ENCODE data around the gene PPM1E.

PPM1E gene

DNA sequence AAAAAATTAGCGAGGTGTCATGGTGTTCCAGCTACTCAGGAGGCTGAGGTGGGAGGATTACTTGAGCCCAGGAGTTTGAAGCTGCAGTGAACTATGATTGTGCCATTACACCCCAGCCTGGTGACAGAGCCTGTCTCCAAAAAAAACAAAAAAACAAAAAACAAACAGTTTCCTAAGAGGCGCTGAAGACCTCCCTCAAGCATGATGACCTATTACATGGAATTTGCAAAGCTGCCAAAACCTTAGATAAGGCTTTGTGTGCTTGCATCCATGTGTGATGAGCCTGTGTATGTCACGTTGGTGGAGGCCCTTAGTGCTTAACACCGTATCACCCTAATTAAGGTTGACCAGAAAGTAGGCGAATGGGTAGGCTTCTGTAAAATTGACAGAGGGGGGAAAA, 143.5 kb downstream of the PPM1E start:
- Histone ChIP-seq H3K4me1 (ENCODE audit: control insufficient read depth, insufficient read depth, low read length) (no peaks in the 10 kb centered on the region), H3K27me3 (ENCODE audit: control insufficient read depth in 1 of 2, insufficient read depth in 2 of 2, low read length in 2 of 2) (no peaks in the 10 kb centered on the region), H3K9ac (ENCODE audit: low read length in 2 of 2) (no peak overlapping the region), H3K4me3 (ENCODE audit: low read length in 2 of 2) (no peak overlapping the region), H3K27ac (ENCODE audit: low read length) (no peak overlapping the region), H3K9me3 (ENCODE audit: control insufficient read depth in 2 of 2, low read length in 2 of 2) (no peaks in the 10 kb centered on the region), H3K36me3 (ENCODE audit: control insufficient read depth in 2 of 2, insufficient read depth in 2 of 2, low read length in 2 of 2) (no peaks in the 10 kb centered on the region)

GRCh38 chr17:58902322-58902721, 146.7 kb downstream of the PPM1E start:
- Histone ChIP-seq H3K9me3 (ENCODE audit: control insufficient read depth in 2 of 2, low read length in 2 of 2) (peaks cover 0 to 3% of the 10 kb centered on the region in 2 donors), H3K27ac (ENCODE audit: low read length) (no peak overlapping the region), H3K4me1 (ENCODE audit: control insufficient read depth, insufficient read depth, low read length) (no peaks in the 10 kb centered on the region), H3K9ac (ENCODE audit: low read length in 2 of 2) (no peak overlapping the region), H3K27me3 (ENCODE audit: control insufficient read depth in 1 of 2, insufficient read depth in 2 of 2, low read length in 2 of 2) (no peaks in the 10 kb centered on the region), H3K4me3 (ENCODE audit: low read length in 2 of 2) (no peak overlapping the region), H3K36me3 (ENCODE audit: control insufficient read depth in 2 of 2, insufficient read depth in 2 of 2, low read length in 2 of 2) (no peaks in the 10 kb centered on the region)

GRCh38 chr17:58911741-58912343, 156.2 kb downstream of the PPM1E start:
- Histone ChIP-seq H3K9me3 (ENCODE audit: control insufficient read depth in 2 of 2, low read length in 2 of 2) (peaks cover 0 to 11% of the 10 kb centered on the region in 2 donors), H3K27me3 (ENCODE audit: control insufficient read depth in 1 of 2, insufficient read depth in 2 of 2, low read length in 2 of 2) (no peaks in the 10 kb centered on the region), H3K36me3 (ENCODE audit: control insufficient read depth in 2 of 2, insufficient read depth in 2 of 2, low read length in 2 of 2) (no peaks in the 10 kb centered on the region), H3K9ac (ENCODE audit: low read length in 2 of 2) (no peak overlapping the region), H3K4me1 (ENCODE audit: control insufficient read depth, insufficient read depth, low read length) (no peaks in the 10 kb centered on the region), H3K4me3 (ENCODE audit: low read length in 2 of 2) (no peak overlapping the region), H3K27ac (ENCODE audit: low read length) (no peak overlapping the region)

- Histone ChIP-seq H3K4me3 (ENCODE audit: low read length in 2 of 2) (no peak overlapping the region), H3K27me3 (ENCODE audit: control insufficient read depth in 1 of 2, insufficient read depth in 2 of 2, low read length in 2 of 2) (no peaks in the 10 kb centered on the region), H3K4me1 (ENCODE audit: control insufficient read depth, insufficient read depth, low read length) (no peaks in the 10 kb centered on the region), H3K36me3 (ENCODE audit: control insufficient read depth in 2 of 2, insufficient read depth in 2 of 2, low read length in 2 of 2) (no peaks in the 10 kb centered on the region), H3K9me3 (ENCODE audit: control insufficient read depth in 2 of 2, low read length in 2 of 2) (peaks cover 0 to 11% of the 10 kb centered on the region in 2 donors), H3K27ac (ENCODE audit: low read length) (no peak overlapping the region), H3K9ac (ENCODE audit: low read length in 2 of 2) (no peak overlapping the region)
These were observed 157.9 kb downstream of the PPM1E start for GRCh38 chr17:58913552-58913951.

GRCh38 chr17:58913971-58914769, 158.5 kb downstream of the PPM1E start:
- H3K27me3 ChIP-seq (ENCODE audit: control insufficient read depth in 1 of 2, insufficient read depth in 2 of 2, low read length in 2 of 2), result no peaks in the 10 kb centered on the region
- H3K9ac ChIP-seq (ENCODE audit: low read length in 2 of 2), result no peak overlapping the region
- H3K36me3 ChIP-seq (ENCODE audit: control insufficient read depth in 2 of 2, insufficient read depth in 2 of 2, low read length in 2 of 2), result no peaks in the 10 kb centered on the region
- H3K9me3 ChIP-seq (ENCODE audit: control insufficient read depth in 2 of 2, low read length in 2 of 2), result peaks cover 0 to 11% of the 10 kb centered on the region in 2 donors
- H3K27ac ChIP-seq (ENCODE audit: low read length), result no peak overlapping the region
- no peak overlapping the region for H3K4me3 ChIP-seq (ENCODE audit: low read length in 2 of 2)
- H3K4me1 ChIP-seq (ENCODE audit: control insufficient read depth, insufficient read depth, low read length), result no peaks in the 10 kb centered on the region

DNA sequence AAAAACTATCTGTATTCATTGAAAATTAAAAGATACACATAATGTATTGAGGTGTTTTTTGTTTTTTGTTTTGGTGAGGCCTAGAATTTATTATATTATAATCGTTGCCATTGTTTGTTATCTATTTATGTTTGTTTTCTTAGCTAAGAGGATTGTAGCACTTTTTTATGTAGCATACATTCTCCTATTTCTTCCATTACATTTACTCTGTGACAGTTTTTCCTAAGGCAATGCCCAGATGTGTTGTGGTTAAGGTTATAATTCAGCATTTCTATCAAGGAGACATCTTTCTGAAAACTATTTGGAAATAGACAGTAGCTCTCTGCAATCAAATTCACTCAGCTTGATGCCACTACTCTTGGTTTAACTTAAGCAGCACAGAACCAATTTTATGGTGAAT, 161.6 kb downstream of the PPM1E start:
- H3K9me3 ChIP-seq (ENCODE audit: control insufficient read depth in 2 of 2, low read length in 2 of 2), result peaks cover 0 to 7% of the 10 kb centered on the region in 2 donors
- H3K27ac ChIP-seq (ENCODE audit: low read length), result no peak overlapping the region
- no peak overlapping the region for H3K9ac ChIP-seq (ENCODE audit: low read length in 2 of 2)
- no peaks in the 10 kb centered on the region for H3K27me3 ChIP-seq (ENCODE audit: control insufficient read depth in 1 of 2, insufficient read depth in 2 of 2, low read length in 2 of 2)
- no peak overlapping the region for H3K4me3 ChIP-seq (ENCODE audit: low read length in 2 of 2)
- H3K4me1 ChIP-seq (ENCODE audit: control insufficient read depth, insufficient read depth, low read length), result no peaks in the 10 kb centered on the region
- no peaks in the 10 kb centered on the region for H3K36me3 ChIP-seq (ENCODE audit: control insufficient read depth in 2 of 2, insufficient read depth in 2 of 2, low read length in 2 of 2)

DNA sequence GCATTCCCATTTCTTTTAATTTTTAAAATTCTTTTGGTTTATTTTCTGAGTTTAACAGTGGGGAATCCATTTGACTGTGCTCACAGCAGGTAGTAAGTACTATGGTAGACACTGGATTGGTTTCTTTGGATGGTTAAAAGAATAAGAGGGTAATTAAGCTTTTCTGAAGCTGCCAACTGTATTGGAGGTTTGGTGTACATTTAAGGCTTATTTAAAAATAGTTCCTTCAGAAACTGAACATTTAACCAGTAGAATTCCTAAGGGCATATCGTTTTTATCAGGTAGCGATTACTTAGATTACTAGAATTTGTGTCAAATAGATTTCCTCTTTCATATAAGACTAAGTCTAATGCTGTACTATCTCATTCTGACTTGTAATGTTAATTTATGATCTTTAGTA, 162.4 kb downstream of the PPM1E start:
- no peaks in the 10 kb centered on the region for H3K36me3 ChIP-seq (ENCODE audit: control insufficient read depth in 2 of 2, insufficient read depth in 2 of 2, low read length in 2 of 2)
- no peak overlapping the region for H3K9ac ChIP-seq (ENCODE audit: low read length in 2 of 2)
- no peak overlapping the region for H3K27ac ChIP-seq (ENCODE audit: low read length)
- no peaks in the 10 kb centered on the region for H3K27me3 ChIP-seq (ENCODE audit: control insufficient read depth in 1 of 2, insufficient read depth in 2 of 2, low read length in 2 of 2)
- no peak overlapping the region for H3K4me3 ChIP-seq (ENCODE audit: low read length in 2 of 2)
- H3K9me3 ChIP-seq (ENCODE audit: control insufficient read depth in 2 of 2, low read length in 2 of 2), result peaks cover 0 to 2% of the 10 kb centered on the region in 2 donors
- no peaks in the 10 kb centered on the region for H3K4me1 ChIP-seq (ENCODE audit: control insufficient read depth, insufficient read depth, low read length)

DNA sequence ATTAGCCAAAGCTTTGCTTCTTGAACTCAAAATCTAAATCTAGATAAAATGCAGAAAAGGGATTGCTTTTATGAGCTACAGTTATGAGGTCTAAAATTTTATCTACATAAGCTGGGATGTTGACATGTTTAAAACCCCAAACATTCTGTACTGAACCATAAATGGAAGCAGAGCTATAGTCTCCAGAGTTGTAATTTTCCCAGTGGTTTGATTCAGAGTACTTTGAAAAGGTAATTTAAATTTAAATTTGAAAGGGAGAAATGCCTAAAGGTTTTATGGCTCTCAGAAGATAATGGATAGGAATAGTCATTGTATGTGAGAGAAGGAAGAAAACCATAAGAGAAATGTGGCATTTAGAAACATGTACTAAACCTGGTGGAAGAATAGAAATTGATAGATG, 163.2 kb downstream of the PPM1E start:
- Histone ChIP-seq H3K9ac (ENCODE audit: low read length in 2 of 2) (no peak overlapping the region), H3K9me3 (ENCODE audit: control insufficient read depth in 2 of 2, low read length in 2 of 2) (peaks cover 0 to 2% of the 10 kb centered on the region in 2 donors), H3K4me3 (ENCODE audit: low read length in 2 of 2) (no peak overlapping the region), H3K36me3 (ENCODE audit: control insufficient read depth in 2 of 2, insufficient read depth in 2 of 2, low read length in 2 of 2) (no peaks in the 10 kb centered on the region), H3K27me3 (ENCODE audit: control insufficient read depth in 1 of 2, insufficient read depth in 2 of 2, low read length in 2 of 2) (no peaks in the 10 kb centered on the region), H3K27ac (ENCODE audit: low read length) (no peak overlapping the region), H3K4me1 (ENCODE audit: control insufficient read depth, insufficient read depth, low read length) (no peaks in the 10 kb centered on the region)

GRCh38 chr17:58920773-58921172, 165.1 kb downstream of the PPM1E start:
- Histone ChIP-seq H3K36me3 (ENCODE audit: control insufficient read depth in 2 of 2, insufficient read depth in 2 of 2, low read length in 2 of 2) (no peaks in the 10 kb centered on the region), H3K4me3 (ENCODE audit: low read length in 2 of 2) (no peak overlapping the region), H3K9ac (ENCODE audit: low read length in 2 of 2) (no peak overlapping the region), H3K9me3 (ENCODE audit: control insufficient read depth in 2 of 2, low read length in 2 of 2) (peaks cover 0 to 2% of the 10 kb centered on the region in 2 donors), H3K27ac (ENCODE audit: low read length) (no peak overlapping the region), H3K27me3 (ENCODE audit: control insufficient read depth in 1 of 2, insufficient read depth in 2 of 2, low read length in 2 of 2) (no peaks in the 10 kb centered on the region), H3K4me1 (ENCODE audit: control insufficient read depth, insufficient read depth, low read length) (no peaks in the 10 kb centered on the region)

DNA sequence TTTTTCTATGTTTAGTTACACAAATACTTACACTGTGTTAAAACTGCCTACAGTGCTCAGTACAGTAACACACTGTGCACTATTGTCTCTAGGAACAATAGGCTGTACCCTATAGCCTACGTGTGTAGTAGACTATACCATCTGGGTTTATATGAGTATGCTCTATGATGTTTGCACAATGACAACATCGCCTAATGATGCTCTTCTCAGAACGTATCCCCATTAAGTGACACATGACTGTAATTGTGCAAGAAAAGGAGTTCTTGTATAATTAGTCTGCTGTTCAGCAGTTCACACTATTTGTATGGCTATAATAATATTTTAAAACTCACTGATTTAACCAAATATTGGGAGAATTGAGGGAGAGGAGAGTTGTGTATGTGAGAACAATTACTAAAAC, 177.3 kb downstream of the PPM1E start:
- Histone ChIP-seq H3K4me3 (ENCODE audit: low read length in 2 of 2) (no peak overlapping the region), H3K36me3 (ENCODE audit: control insufficient read depth in 2 of 2, insufficient read depth in 2 of 2, low read length in 2 of 2) (no peaks in the 10 kb centered on the region), H3K9me3 (ENCODE audit: control insufficient read depth in 2 of 2, low read length in 2 of 2) (no peaks in the 10 kb centered on the region), H3K4me1 (ENCODE audit: control insufficient read depth, insufficient read depth, low read length) (no peaks in the 10 kb centered on the region), H3K9ac (ENCODE audit: low read length in 2 of 2) (no peak overlapping the region), H3K27ac (ENCODE audit: low read length) (no peak overlapping the region), H3K27me3 (ENCODE audit: control insufficient read depth in 1 of 2, insufficient read depth in 2 of 2, low read length in 2 of 2) (no peaks in the 10 kb centered on the region)

DNA sequence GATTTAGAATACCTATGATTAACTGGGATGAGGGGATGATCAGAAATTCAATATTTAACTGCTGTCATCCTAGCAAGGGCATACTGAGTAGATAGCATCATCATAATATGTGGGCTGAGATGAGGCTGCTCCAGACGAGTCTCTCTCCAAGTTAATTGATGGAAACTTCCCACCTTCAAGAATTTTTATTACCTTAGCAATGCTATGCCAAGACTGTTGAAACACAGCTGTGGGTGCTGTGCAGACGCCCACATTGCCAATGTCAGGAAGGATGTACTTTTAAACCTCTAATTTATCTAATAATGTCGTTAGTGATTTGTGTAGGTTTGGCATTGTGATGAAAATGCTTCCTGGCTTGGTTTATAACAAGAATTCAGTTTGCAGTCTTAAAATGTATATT, 180.6 kb downstream of the PPM1E start:
- no peaks in the 10 kb centered on the region for H3K36me3 ChIP-seq (ENCODE audit: control insufficient read depth in 2 of 2, insufficient read depth in 2 of 2, low read length in 2 of 2)
- no peaks in the 10 kb centered on the region for H3K9me3 ChIP-seq (ENCODE audit: control insufficient read depth in 2 of 2, low read length in 2 of 2)
- no peak overlapping the region for H3K27ac ChIP-seq (ENCODE audit: low read length)
- H3K9ac ChIP-seq (ENCODE audit: low read length in 2 of 2), result no peak overlapping the region
- no peaks in the 10 kb centered on the region for H3K4me1 ChIP-seq (ENCODE audit: control insufficient read depth, insufficient read depth, low read length)
- no peak overlapping the region for H3K4me3 ChIP-seq (ENCODE audit: low read length in 2 of 2)
- H3K27me3 ChIP-seq (ENCODE audit: control insufficient read depth in 1 of 2, insufficient read depth in 2 of 2, low read length in 2 of 2), result no peaks in the 10 kb centered on the region
